HepG2 (cell line): ENCODE measurements around the gene USH2A. TPM values are rescaled to one million over a fixed set of nuclear protein-coding genes. Genes with fewer than 3 reads are reported as not detected.

ENCODE experiments used
- ATAC-seq: fragments of 200-7000 bp; cut with Tn5 transposase; 3 replicates; pipeline ENCODE4 v1.9.1; 2020; ENCODE audit warnings: mild to moderate bottlenecking, moderate library complexity
- BruUV-seq: library from RNA; stranded (reverse); fragments of 400-500 nt; replicated peaks from 2 replicates; lab custom pipeline; 2021; lab: Mats Ljungman, UMichigan
- CTCF ChIA-PET: fragments of 300-600 bp; formaldehyde crosslinking; extraction: SDS; loops from one replicate; lab custom pipeline; 2021; ENCODE audit warnings: low total read pairs, inconsistent platforms, low intra/inter-chr PET ratio; lab: Yijun Ruan, JAX
- POLR2A ChIA-PET: fragments of 350-600 bp; sonication (Branson Sonifier 250); formaldehyde crosslinking; loops from one replicate; lab custom pipeline; 2020; ENCODE audit warnings: antibody characterized with exemption, inconsistent platforms; lab: Yijun Ruan, JAX
- DNase-seq: peaks from one replicate; pipeline ENCODE4 v3.0.0-alpha.2; 2015; ENCODE audit warnings: low spot score
- FAIRE-seq: peaks from 3 replicates; lab custom pipeline; 2011; peaks lifted over from hg19 to GRCh38; lab: Jason Lieb, UNC
- H2AFZ ChIP-seq: one replicate; pipeline ENCODE4 v1.6.1; 2011; ENCODE audit warnings: low read length, inconsistent platforms
- H3K27ac ChIP-seq: fragments of 300-600 bp; 3 replicates; pipeline ENCODE4 v1.8.0; 2011; ENCODE audit warnings: mixed run types, mild to moderate bottlenecking, mixed read lengths, low read length, inconsistent platforms; ENCODE audit not compliant: insufficient read depth; ENCODE audit errors: extremely low read length
- H3K27me3 ChIP-seq, 2 experiments: fragments of 200-600 bp in 1 of 2; 2 replicates in 1 of 2; 3 replicates in 1 of 2; pipeline versions ENCODE4 v1.6.0 to v1.8.0; 2011; ENCODE audit warnings: low read length in 2 of 2, mild to moderate bottlenecking in 2 of 2, moderate library complexity in 2 of 2, inconsistent platforms in 1 of 2; ENCODE audit not compliant: insufficient read depth in 2 of 2, control insufficient read depth in 1 of 2
- H3K36me3 ChIP-seq, 2 experiments: fragments of 200-600 bp in 1 of 2; replicated peaks in 1 of 2; 2 replicates in 1 of 2; 3 replicates in 1 of 2; pipeline versions ENCODE4 v1.5.1 to v1.8.0; 2011; ENCODE audit warnings: low read length in 2 of 2, inconsistent platforms in 1 of 2; ENCODE audit not compliant: insufficient read depth in 2 of 2, control insufficient read depth in 1 of 2
- H3K4me1 ChIP-seq: 2 replicates; pipeline ENCODE4 v1.5.1; 2012; ENCODE audit warnings: low read length, inconsistent platforms; ENCODE audit not compliant: insufficient read depth
- H3K4me2 ChIP-seq: 2 replicates; pipeline ENCODE4 v1.6.0; 2011; ENCODE audit warnings: low read depth, low read length, inconsistent platforms
- H3K4me3 ChIP-seq, 3 experiments: fragments of 200-600 bp in 1 of 3; sonication (generic), shearing (Covaris generic) in 1 of 3; replicated peaks in 1 of 3; 2 replicates each; pipeline ENCODE4 v1.5.1; 2011 to 2016; ENCODE audit warnings: low read length in 3 of 3, inconsistent platforms in 2 of 3, low read depth in 2 of 3, mild to moderate bottlenecking in 2 of 3, control low read depth in 1 of 3, mixed read lengths in 1 of 3; ENCODE audit not compliant: insufficient read depth in 1 of 3
- H3K79me2 ChIP-seq: one replicate; pipeline ENCODE4 v1.6.1; 2011; ENCODE audit warnings: low read length, inconsistent platforms; ENCODE audit not compliant: insufficient read depth
- H3K9ac ChIP-seq: 2 replicates; pipeline ENCODE4 v1.6.0; 2011; ENCODE audit warnings: mild to moderate bottlenecking, low read depth, low read length, inconsistent platforms; ENCODE audit not compliant: insufficient read depth
- H3K9me3 ChIP-seq: 2 replicates; pipeline ENCODE4 v1.5.1; 2012; ENCODE audit warnings: mild to moderate bottlenecking, low read length
- H4K20me1 ChIP-seq: 2 replicates; pipeline ENCODE4 v1.6.0; 2011; ENCODE audit warnings: inconsistent platforms, mild to moderate bottlenecking, low read length, moderate library complexity; ENCODE audit not compliant: insufficient read depth
- CEBPB ChIP-seq: IDR thresholded peaks from 2 replicates; pipeline ENCODE4 v1.6.1; 2011; ENCODE audit warnings: low read depth, low read length, improper control_type of control experiment, borderline replicate concordance
- DMAP1 ChIP-seq: IDR thresholded peaks from 2 replicates; pipeline ENCODE4 v1.6.1; 2016
- ETV6 ChIP-seq: sonication (generic); formaldehyde crosslinking; conservative IDR thresholded peaks from 2 replicates; pipeline ENCODE4 v1.4.0; 2020; ENCODE audit warnings: missing genetic modification reagents
- HOXA9 ChIP-seq: sonication (generic); formaldehyde crosslinking; IDR thresholded peaks from 2 replicates; pipeline ENCODE4 v1.8.1; 2022; ENCODE audit warnings: missing genetic modification reagents, mild to moderate bottlenecking, moderate library complexity, borderline replicate concordance
- KAT7 ChIP-seq: IDR thresholded peaks from 2 replicates; pipeline ENCODE4 v1.6.1; 2018; ENCODE audit warnings: borderline replicate concordance, missing compliant biosample characterization
- KLF13 ChIP-seq: sonication (generic); formaldehyde crosslinking; IDR thresholded peaks from 2 replicates; pipeline ENCODE4 v1.4.0; 2020; ENCODE audit warnings: mild to moderate bottlenecking, missing genetic modification reagents
- STAG1 ChIP-seq: sonication (generic); formaldehyde crosslinking; IDR thresholded peaks from 2 replicates; pipeline ENCODE4 v1.4.0; 2020; ENCODE audit warnings: missing genetic modification reagents
- ZNF296 ChIP-seq: sonication (generic); formaldehyde crosslinking; conservative IDR thresholded peaks from 2 replicates; pipeline ENCODE4 v1.5.0; 2020; ENCODE audit warnings: mild to moderate bottlenecking, missing genetic modification reagents
- ZNF441 ChIP-seq: sonication (generic); formaldehyde crosslinking; IDR thresholded peaks from 2 replicates; pipeline ENCODE4 v1.7.0; 2021; ENCODE audit warnings: missing genetic modification reagents, borderline replicate concordance
- WGBS: methylation state at CpG from one replicate; pipeline ENCODE4 v1.1.6; 2017; ENCODE audit warnings: low lambda C conversion rate; 5-methylcytosine and 5-hydroxymethylcytosine counted together
- in situ Hi-C: cut with HindIII; loops from 2 replicates; pipeline ENCODE4 v1.10.0; 2017; ENCODE audit warnings: low pct_unique_long_range_greater_than_20kb; ENCODE audit not compliant: extremely low pct_ligation_motif_present
- intact Hi-C: fragments of 100-400 bp; cut with micrococcal nuclease; formaldehyde crosslinking; loops from one replicate; pipeline ENCODE4 v1.10.0; 2022; ENCODE audit not compliant: unreplicated experiment
- polyA plus RNA-seq, 8 experiments: library from polyadenylated mRNA; depleted of rRNA in 3 of 8; stranded (reverse) in 7 of 8; unstranded in 1 of 8; fragments of >200 nt; fragmentation: Illumina TruSeq in 4 of 8; extraction: Trizol in 4 of 8; gene quantifications; 2 replicates each; pipeline versions ENCODE4 v1.2.1 to v1.2.3, GENCODE V29; 2011 to 2016; ENCODE audit warnings: low read depth in 4 of 8, missing spikeins in 1 of 8, mixed read lengths in 1 of 8; ENCODE audit not compliant: insufficient read depth in 1 of 8
- total RNA-seq, 5 experiments: library from RNA; depleted of rRNA; stranded (reverse); fragments of >200 nt; fragmentation: Illumina TruSeq; extraction: Trizol; gene quantifications; 2 replicates each; pipeline ENCODE4 v1.2.3, GENCODE V29; 2016; ENCODE audit warnings: low read depth in 1 of 5
- TF ChIP-seq, protein P1 (sequence below): sonication (generic); formaldehyde crosslinking; IDR thresholded peaks from 2 replicates; pipeline ENCODE4 v1.4.0; 2020; ENCODE audit warnings: missing genetic modification reagents
- TF ChIP-seq, protein P2 (sequence below): sonication (generic); formaldehyde crosslinking; IDR thresholded peaks from 2 replicates; pipeline ENCODE4 v1.5.1; 2020; ENCODE audit warnings: missing genetic modification reagents, mild to moderate bottlenecking, borderline replicate concordance
- TF ChIP-seq, protein P3 (sequence below): sonication (generic); formaldehyde crosslinking; IDR thresholded peaks from 2 replicates; pipeline ENCODE4 v1.4.0; 2020; ENCODE audit warnings: missing genetic modification reagents
- TF ChIP-seq, protein P4 (sequence below): sonication (generic); formaldehyde crosslinking; IDR thresholded peaks from 2 replicates; pipeline ENCODE4 v1.5.0; 2020; ENCODE audit warnings: missing genetic modification reagents, mild to moderate bottlenecking, borderline replicate concordance

USH2A gene
- total and polyA plus RNA-seq, 2 of the 13 experiments (the other 11 are each of a cell fraction or from before 2014, with no cell fraction given), result 0.02 TPM; not detected in 1

DNA sequence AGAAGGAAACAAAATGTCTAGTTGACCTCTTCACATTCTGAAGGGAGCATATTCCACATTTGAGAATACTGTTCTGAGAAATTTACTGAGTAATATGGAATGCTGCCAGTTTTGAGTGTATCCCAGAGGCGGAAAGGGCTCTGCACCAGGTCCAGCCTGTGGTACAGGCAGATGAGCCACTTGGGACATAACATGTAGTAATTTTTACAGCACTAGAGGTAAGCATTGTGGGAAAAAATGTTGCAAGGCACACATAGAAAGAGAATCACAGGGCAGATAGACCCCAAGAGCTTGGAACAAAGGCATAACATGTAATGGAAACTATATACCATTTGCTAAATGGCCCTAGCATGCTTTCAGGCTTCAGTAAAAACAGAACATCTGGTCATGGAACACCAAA is 228.5 kb downstream of the USH2A start:
- Histone ChIP-seq H3K79me2 (no peaks in the 10 kb centered on the region), H4K20me1 (no peaks in the 10 kb centered on the region), H3K4me2 (no peak overlapping the region), H3K9ac (no peak overlapping the region), H2AFZ (no peak overlapping the region), H3K4me3 (no peak overlapping the region), H3K9me3 (no peaks in the 10 kb centered on the region), H3K27me3 (no peaks in the 10 kb centered on the region), H3K4me1 (no peaks in the 10 kb centered on the region), H3K36me3 (no peaks in the 10 kb centered on the region), H3K27ac (no peak overlapping the region)
- TF ChIP-seq KAT7, result no peak
- TF ChIP-seq, protein P1, sequence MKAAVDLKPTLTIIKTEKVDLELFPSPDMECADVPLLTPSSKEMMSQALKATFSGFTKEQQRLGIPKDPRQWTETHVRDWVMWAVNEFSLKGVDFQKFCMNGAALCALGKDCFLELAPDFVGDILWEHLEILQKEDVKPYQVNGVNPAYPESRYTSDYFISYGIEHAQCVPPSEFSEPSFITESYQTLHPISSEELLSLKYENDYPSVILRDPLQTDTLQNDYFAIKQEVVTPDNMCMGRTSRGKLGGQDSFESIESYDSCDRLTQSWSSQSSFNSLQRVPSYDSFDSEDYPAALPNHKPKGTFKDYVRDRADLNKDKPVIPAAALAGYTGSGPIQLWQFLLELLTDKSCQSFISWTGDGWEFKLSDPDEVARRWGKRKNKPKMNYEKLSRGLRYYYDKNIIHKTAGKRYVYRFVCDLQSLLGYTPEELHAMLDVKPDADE (CRISPR knock-in tag), result no peak
- TF ChIP-seq, protein P2, sequence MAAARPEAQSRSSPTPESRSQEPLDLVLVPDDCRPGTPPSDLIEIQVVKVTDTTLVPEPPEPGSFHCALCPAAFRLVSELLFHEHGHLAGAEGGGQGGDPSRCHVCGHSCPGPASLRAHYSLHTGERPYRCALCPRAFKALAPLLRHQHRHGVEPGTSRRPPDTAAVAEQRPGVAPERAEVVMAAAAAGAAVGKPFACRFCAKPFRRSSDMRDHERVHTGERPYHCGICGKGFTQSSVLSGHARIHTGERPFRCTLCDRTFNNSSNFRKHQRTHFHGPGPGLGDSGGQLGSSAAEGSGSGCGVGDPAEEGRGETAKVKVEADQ (CRISPR knock-in tag), result no peak
- CTCF ChIA-PET, result no interaction called here
- BruUV-seq, result no TSS peak
- WGBS, result 44% methylated on average over 1 of the region's 1 CpG
- DNase-seq, result no peak
- FAIRE-seq, result no peak
- in situ Hi-C loops, result no loop called here
- POLR2A ChIA-PET, result no interaction called here
- intact Hi-C loops, result loop anchor here (10.0 kb wide), 1 partner anchor 1400 kb away; no protein-coding TSS in a partner anchor
- no peak for ATAC-seq

DNA sequence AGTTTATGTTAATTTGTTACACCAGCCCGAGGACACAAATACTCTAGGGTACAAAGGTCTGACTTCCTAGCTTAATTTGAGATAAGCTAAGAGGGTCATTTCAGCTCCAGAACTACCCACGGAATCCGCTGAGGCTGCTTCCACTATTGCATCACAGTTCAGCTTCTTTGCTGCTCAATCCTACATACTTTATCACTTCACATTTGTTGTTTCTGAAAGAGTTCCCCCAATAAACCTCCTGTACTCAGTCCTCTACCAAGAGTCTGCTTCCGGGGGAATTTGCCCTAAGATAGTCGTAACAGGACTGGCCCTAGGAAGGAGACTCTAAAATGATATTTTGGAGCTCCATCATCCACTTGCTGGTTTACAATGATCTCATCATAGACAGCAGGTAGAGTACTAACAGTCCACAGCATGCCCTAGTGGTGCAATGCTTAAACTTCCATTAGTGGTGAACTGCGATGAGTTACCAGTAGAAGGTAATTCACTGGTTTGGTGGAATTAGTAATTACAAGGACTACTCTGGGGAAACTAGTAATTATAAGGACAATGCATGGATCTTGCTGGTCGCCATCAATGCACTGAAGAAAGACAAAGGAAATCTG is 229.3 kb downstream of the USH2A start:
- H3K4me2 ChIP-seq, result no peak overlapping the region
- no peak overlapping the region for H2AFZ ChIP-seq
- ATAC-seq (peak; percentile 83), FAIRE-seq (no peak), DNase-seq (no peak)
- H3K36me3 ChIP-seq, result no peaks in the 10 kb centered on the region
- no peaks in the 10 kb centered on the region for H3K4me1 ChIP-seq
- no peak overlapping the region for H3K9ac ChIP-seq
- intact Hi-C loops (loop anchor here (10.0 kb wide), 1 partner anchor 1401 kb away; no protein-coding TSS in a partner anchor), in situ Hi-C loops (no loop called here)
- no peaks in the 10 kb centered on the region for H3K27me3 ChIP-seq
- WGBS, result 12% methylated on average over 7 of the region's 7 CpGs
- POLR2A ChIA-PET, result no interaction called here
- H3K9me3 ChIP-seq, result no peaks in the 10 kb centered on the region
- no peaks in the 10 kb centered on the region for H4K20me1 ChIP-seq
- no peaks in the 10 kb centered on the region for H3K79me2 ChIP-seq
- no peak overlapping the region for H3K27ac ChIP-seq
- CTCF ChIA-PET, result no interaction called here
- BruUV-seq, result no TSS peak
- H3K4me3 ChIP-seq, result no peak overlapping the region
- TF ChIP-seq KLF13 (CRISPR knock-in tag) (no peak), HOXA9 (no peak), ZNF296 (CRISPR knock-in tag) (no peak), STAG1 (CRISPR knock-in tag) (peak; percentile 33), ETV6 (CRISPR knock-in tag) (no peak), ZNF441 (no peak), DMAP1 (CRISPR knock-in tag) (no peak), CEBPB (peak; percentile 44; the same call in 1 of the 2 replicates)
- TF ChIP-seq, protein P3, sequence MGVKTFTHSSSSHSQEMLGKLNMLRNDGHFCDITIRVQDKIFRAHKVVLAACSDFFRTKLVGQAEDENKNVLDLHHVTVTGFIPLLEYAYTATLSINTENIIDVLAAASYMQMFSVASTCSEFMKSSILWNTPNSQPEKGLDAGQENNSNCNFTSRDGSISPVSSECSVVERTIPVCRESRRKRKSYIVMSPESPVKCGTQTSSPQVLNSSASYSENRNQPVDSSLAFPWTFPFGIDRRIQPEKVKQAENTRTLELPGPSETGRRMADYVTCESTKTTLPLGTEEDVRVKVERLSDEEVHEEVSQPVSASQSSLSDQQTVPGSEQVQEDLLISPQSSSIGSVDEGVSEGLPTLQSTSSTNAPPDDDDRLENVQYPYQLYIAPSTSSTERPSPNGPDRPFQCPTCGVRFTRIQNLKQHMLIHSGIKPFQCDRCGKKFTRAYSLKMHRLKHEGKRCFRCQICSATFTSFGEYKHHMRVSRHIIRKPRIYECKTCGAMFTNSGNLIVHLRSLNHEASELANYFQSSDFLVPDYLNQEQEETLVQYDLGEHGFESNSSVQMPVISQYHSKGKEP (CRISPR knock-in tag), result no peak
- TF ChIP-seq, protein P4, sequence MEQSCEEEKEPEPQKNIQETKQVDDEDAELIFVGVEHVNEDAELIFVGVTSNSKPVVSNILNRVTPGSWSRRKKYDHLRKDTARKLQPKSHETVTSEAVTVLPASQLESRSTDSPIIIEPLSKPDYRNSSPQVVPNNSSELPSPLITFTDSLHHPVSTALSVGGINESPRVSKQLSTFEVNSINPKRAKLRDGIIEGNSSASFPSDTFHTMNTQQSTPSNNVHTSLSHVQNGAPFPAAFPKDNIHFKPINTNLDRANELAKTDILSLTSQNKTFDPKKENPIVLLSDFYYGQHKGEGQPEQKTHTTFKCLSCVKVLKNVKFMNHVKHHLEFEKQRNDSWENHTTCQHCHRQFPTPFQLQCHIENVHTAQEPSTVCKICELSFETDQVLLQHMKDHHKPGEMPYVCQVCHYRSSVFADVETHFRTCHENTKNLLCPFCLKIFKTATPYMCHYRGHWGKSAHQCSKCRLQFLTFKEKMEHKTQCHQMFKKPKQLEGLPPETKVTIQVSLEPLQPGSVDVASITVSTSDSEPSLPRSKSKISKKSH (CRISPR knock-in tag), result no peak
